HepG2 (cell line): Measurements from ENCODE around the gene IGF2BP1. TPM values are rescaled to one million over a fixed set of nuclear protein-coding genes. Genes with fewer than 3 reads are reported as not detected.

Experiments used
- AHR ChIP-seq: IDR thresholded peaks from 2 replicates; pipeline ENCODE4 v1.6.1; 2018; ENCODE audit warnings: missing genetic modification reagents, missing compliant biosample characterization
- ATF7 ChIP-seq, 2 experiments: fragments of 450-650 bp in 1 of 2; sonication (generic) in 1 of 2; formaldehyde crosslinking in 1 of 2; IDR thresholded peaks; 2 replicates each; pipeline versions ENCODE4 v1.4.0 to v1.6.1; 2016 to 2020; ENCODE audit warnings: antibody characterized with exemption in 1 of 2, mild to moderate bottlenecking in 1 of 2, missing genetic modification reagents in 1 of 2
- CC2D1A ChIP-seq: sonication (generic); formaldehyde crosslinking; IDR thresholded peaks from 2 replicates; pipeline ENCODE4 v1.8.1; 2023; ENCODE audit warnings: mild to moderate bottlenecking, missing genetic modification reagents
- GATAD1 ChIP-seq: IDR thresholded peaks from 2 replicates; pipeline ENCODE4 v1.6.1; 2016; ENCODE audit warnings: missing genetic modification reagents, missing compliant biosample characterization
- GZF1 ChIP-seq: sonication (generic); formaldehyde crosslinking; IDR thresholded peaks from 2 replicates; pipeline ENCODE4 v1.5.1; 2020; ENCODE audit warnings: mild to moderate bottlenecking, missing genetic modification reagents
- HCFC1 ChIP-seq: fragments of 150-350 bp; IDR thresholded peaks from 2 replicates; pipeline ENCODE4 v1.6.1; 2014; ENCODE audit warnings: low read depth, low read length
- IRX3 ChIP-seq: sonication (generic); formaldehyde crosslinking; IDR thresholded peaks from 2 replicates; pipeline ENCODE4 v1.8.1; 2023; ENCODE audit warnings: mild to moderate bottlenecking, low read depth, missing genetic modification reagents, borderline replicate concordance
- MTA3 ChIP-seq: sonication (generic); formaldehyde crosslinking; IDR thresholded peaks from 2 replicates; pipeline ENCODE4 v1.4.0; 2020; ENCODE audit warnings: missing genetic modification reagents
- MTF1 ChIP-seq: sonication (generic); formaldehyde crosslinking; IDR thresholded peaks from 2 replicates; pipeline ENCODE4 v1.5.0; 2020; ENCODE audit warnings: missing genetic modification reagents
- REPIN1 ChIP-seq: sonication (generic); formaldehyde crosslinking; IDR thresholded peaks from 2 replicates; pipeline ENCODE4 v1.8.0; 2022; ENCODE audit warnings: missing genetic modification reagents, low read depth, mild to moderate bottlenecking, borderline replicate concordance
- SMC3 ChIP-seq: IDR thresholded peaks from 2 replicates; pipeline ENCODE4 v1.6.1; 2011; ENCODE audit warnings: low read length, improper control_type of control experiment
- SRY ChIP-seq: sonication (generic); formaldehyde crosslinking; IDR thresholded peaks from 2 replicates; pipeline ENCODE4 v1.8.0; 2022; ENCODE audit warnings: mild to moderate bottlenecking, missing genetic modification reagents
- TEAD2 ChIP-seq: sonication (generic); formaldehyde crosslinking; IDR thresholded peaks from 2 replicates; pipeline ENCODE4 v1.9.0; 2021; ENCODE audit warnings: missing genetic modification reagents
- TRIM24 ChIP-seq: sonication (generic); formaldehyde crosslinking; IDR thresholded peaks from 2 replicates; pipeline ENCODE4 v1.8.0; 2022; ENCODE audit warnings: mild to moderate bottlenecking, missing genetic modification reagents
- XRCC5 ChIP-seq: fragments of 200-400 bp; formaldehyde crosslinking; optimal IDR thresholded peaks from 2 replicates; pipeline ENCODE3; 2017; ENCODE audit warnings: mild to moderate bottlenecking, low read length
- ZBTB21 ChIP-seq: sonication (generic); formaldehyde crosslinking; IDR thresholded peaks from 2 replicates; pipeline ENCODE4 v1.4.0; 2020; ENCODE audit warnings: missing genetic modification reagents
- ZBTB42 ChIP-seq: sonication (generic); formaldehyde crosslinking; IDR thresholded peaks from 2 replicates; pipeline ENCODE4 v1.5.0; 2020; ENCODE audit warnings: mild to moderate bottlenecking, missing genetic modification reagents
- ZC3H4 ChIP-seq: sonication (generic); formaldehyde crosslinking; IDR thresholded peaks from 2 replicates; pipeline ENCODE4 v1.4.0; 2020; ENCODE audit warnings: missing genetic modification reagents, borderline replicate concordance
- ZNF317 ChIP-seq: sonication (generic); formaldehyde crosslinking; IDR thresholded peaks from 2 replicates; pipeline ENCODE4 v1.5.0; 2020; ENCODE audit warnings: mild to moderate bottlenecking, missing genetic modification reagents
- ZNF329 ChIP-seq: sonication (generic); formaldehyde crosslinking; IDR thresholded peaks from 2 replicates; pipeline ENCODE4 v1.9.0; 2021; ENCODE audit warnings: low read depth, mild to moderate bottlenecking, missing genetic modification reagents
- ZNF441 ChIP-seq: sonication (generic); formaldehyde crosslinking; IDR thresholded peaks from 2 replicates; pipeline ENCODE4 v1.7.0; 2021; ENCODE audit warnings: missing genetic modification reagents, borderline replicate concordance
- ZNF558 ChIP-seq: sonication (generic); formaldehyde crosslinking; IDR thresholded peaks from 2 replicates; pipeline ENCODE4 v1.9.0; 2022; ENCODE audit warnings: mild to moderate bottlenecking, missing genetic modification reagents, borderline replicate concordance
- polyA plus RNA-seq, 8 experiments: library from polyadenylated mRNA; depleted of rRNA in 3 of 8; stranded (reverse) in 7 of 8; unstranded in 1 of 8; fragments of >200 nt; fragmentation: Illumina TruSeq in 4 of 8; extraction: Trizol in 4 of 8; gene quantifications; 2 replicates each; pipeline versions ENCODE4 v1.2.1 to v1.2.3, GENCODE V29; 2011 to 2016; ENCODE audit warnings: low read depth in 4 of 8, missing spikeins in 1 of 8, mixed read lengths in 1 of 8; ENCODE audit not compliant: insufficient read depth in 1 of 8
- total RNA-seq, 5 experiments: library from RNA; depleted of rRNA; stranded (reverse); fragments of >200 nt; fragmentation: Illumina TruSeq; extraction: Trizol; gene quantifications; 2 replicates each; pipeline ENCODE4 v1.2.3, GENCODE V29; 2016; ENCODE audit warnings: low read depth in 1 of 5
- TF ChIP-seq, protein P1 (sequence below): sonication (generic); formaldehyde crosslinking; IDR thresholded peaks from 2 replicates; pipeline ENCODE4 v1.5.1; 2020; ENCODE audit warnings: mild to moderate bottlenecking, moderate library complexity, missing genetic modification reagents
- TF ChIP-seq, protein P2 (sequence below): sonication (generic); formaldehyde crosslinking; IDR thresholded peaks from 2 replicates; pipeline ENCODE4 v1.4.0; 2020; ENCODE audit warnings: missing genetic modification reagents, borderline replicate concordance
- TF ChIP-seq, protein P3 (sequence below): sonication (generic); formaldehyde crosslinking; IDR thresholded peaks from 2 replicates; pipeline ENCODE4 v1.5.0; 2020; ENCODE audit warnings: missing genetic modification reagents, mild to moderate bottlenecking, borderline replicate concordance

Gene IGF2BP1
- total and polyA plus RNA-seq, 2 of the 13 experiments (the other 11 are each of a cell fraction or from before 2014, with no cell fraction given): 29.7 to 75.1 TPM

DNA sequence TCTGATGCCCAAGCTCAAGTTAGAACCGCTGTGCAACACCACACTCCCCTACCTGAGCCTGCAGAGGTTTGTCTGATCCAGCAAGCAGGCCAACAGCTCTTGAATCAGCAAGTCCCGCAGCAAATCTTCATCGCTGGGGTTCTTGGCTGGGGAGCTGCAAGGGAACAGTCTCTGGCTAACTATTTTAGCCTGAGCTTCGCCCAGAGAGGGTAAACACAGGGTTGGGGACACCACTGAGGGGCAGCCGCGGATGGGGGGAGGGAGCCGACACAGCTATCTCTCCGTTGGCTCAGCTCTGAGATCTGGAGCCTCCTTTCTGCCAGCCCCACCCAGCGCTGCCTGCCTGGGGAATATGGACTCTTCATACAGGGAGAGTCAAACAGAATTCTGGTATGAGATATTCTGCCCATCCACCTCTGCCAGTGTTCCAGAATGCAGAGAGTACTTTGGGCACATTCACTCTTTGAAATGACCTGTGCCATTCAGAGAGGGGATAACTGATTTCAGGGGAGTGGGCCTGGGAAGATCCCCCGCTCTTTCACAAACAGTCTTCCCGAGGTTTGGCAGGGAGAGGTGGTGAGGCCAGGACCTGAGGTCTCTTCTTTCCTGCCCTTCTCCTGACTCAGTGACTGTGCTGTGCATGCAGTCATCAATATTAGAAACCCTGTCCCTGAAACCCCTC is 36.2 kb upstream of the IGF2BP1 start (continued):
- TF ChIP-seq, protein P1, sequence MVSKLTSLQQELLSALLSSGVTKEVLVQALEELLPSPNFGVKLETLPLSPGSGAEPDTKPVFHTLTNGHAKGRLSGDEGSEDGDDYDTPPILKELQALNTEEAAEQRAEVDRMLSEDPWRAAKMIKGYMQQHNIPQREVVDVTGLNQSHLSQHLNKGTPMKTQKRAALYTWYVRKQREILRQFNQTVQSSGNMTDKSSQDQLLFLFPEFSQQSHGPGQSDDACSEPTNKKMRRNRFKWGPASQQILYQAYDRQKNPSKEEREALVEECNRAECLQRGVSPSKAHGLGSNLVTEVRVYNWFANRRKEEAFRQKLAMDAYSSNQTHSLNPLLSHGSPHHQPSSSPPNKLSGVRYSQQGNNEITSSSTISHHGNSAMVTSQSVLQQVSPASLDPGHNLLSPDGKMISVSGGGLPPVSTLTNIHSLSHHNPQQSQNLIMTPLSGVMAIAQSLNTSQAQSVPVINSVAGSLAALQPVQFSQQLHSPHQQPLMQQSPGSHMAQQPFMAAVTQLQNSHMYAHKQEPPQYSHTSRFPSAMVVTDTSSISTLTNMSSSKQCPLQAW (CRISPR knock-in tag): 0 out of 2 replicates have a peak, but pooled peaks have one; percentile 11
- no peak for TF ChIP-seq GATAD1
- no peak for TF ChIP-seq MTF1 (CRISPR knock-in tag)
- no peak for TF ChIP-seq ZBTB21 (CRISPR knock-in tag)
- TF ChIP-seq ZNF558: no peak
- no peak for TF ChIP-seq TRIM24 (CRISPR knock-in tag)
- TF ChIP-seq SMC3: no peak
- no peak for TF ChIP-seq AHR (CRISPR knock-in tag)
- TF ChIP-seq HCFC1: no peak
- no peak for TF ChIP-seq XRCC5
- no peak for TF ChIP-seq ZNF329
- no peak for TF ChIP-seq MTA3 (CRISPR knock-in tag)
- TF ChIP-seq CC2D1A (CRISPR knock-in tag): no peak
- no peak for TF ChIP-seq ATF7 (IDR thresholded peaks at IDR 0.05)
- no peak for TF ChIP-seq ATF7 (CRISPR knock-in tag; IDR thresholded peaks at IDR 0.05)
- TF ChIP-seq, protein P2, sequence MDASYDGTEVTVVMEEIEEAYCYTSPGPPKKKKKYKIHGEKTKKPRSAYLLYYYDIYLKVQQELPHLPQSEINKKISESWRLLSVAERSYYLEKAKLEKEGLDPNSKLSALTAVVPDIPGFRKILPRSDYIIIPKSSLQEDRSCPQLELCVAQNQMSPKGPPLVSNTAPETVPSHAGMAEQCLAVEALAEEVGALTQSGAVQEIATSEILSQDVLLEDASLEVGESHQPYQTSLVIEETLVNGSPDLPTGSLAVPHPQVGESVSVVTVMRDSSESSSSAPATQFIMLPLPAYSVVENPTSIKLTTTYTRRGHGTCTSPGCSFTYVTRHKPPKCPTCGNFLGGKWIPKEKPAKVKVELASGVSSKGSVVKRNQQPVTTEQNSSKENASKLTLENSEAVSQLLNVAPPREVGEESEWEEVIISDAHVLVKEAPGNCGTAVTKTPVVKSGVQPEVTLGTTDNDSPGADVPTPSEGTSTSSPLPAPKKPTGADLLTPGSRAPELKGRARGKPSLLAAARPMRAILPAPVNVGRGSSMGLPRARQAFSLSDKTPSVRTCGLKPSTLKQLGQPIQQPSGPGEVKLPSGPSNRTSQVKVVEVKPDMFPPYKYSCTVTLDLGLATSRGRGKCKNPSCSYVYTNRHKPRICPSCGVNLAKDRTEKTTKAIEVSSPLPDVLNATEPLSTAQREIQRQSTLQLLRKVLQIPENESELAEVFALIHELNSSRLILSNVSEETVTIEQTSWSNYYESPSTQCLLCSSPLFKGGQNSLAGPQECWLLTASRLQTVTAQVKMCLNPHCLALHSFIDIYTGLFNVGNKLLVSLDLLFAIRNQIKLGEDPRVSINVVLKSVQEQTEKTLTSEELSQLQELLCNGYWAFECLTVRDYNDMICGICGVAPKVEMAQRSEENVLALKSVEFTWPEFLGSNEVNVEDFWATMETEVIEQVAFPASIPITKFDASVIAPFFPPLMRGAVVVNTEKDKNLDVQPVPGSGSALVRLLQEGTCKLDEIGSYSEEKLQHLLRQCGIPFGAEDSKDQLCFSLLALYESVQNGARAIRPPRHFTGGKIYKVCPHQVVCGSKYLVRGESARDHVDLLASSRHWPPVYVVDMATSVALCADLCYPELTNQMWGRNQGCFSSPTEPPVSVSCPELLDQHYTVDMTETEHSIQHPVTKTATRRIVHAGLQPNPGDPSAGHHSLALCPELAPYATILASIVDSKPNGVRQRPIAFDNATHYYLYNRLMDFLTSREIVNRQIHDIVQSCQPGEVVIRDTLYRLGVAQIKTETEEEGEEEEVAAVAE (CRISPR knock-in tag): peak; percentile 33; the same call in 1 of the 2 replicates
- 0 out of 2 replicates have a peak, but pooled peaks have one; percentile 64 for TF ChIP-seq ZC3H4 (CRISPR knock-in tag)
- 0 out of 2 replicates have a peak, but pooled peaks have one; percentile 8 for TF ChIP-seq ZNF441 (CRISPR knock-in tag)
- TF ChIP-seq ZBTB42: no peak
- TF ChIP-seq, protein P3, sequence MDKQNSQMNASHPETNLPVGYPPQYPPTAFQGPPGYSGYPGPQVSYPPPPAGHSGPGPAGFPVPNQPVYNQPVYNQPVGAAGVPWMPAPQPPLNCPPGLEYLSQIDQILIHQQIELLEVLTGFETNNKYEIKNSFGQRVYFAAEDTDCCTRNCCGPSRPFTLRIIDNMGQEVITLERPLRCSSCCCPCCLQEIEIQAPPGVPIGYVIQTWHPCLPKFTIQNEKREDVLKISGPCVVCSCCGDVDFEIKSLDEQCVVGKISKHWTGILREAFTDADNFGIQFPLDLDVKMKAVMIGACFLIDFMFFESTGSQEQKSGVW (CRISPR knock-in tag): no peak
- peak; percentile 55; the same call in 1 of the 2 replicates for TF ChIP-seq REPIN1 (CRISPR knock-in tag)
- TF ChIP-seq TEAD2 (CRISPR knock-in tag): no peak
- TF ChIP-seq ZNF317: no peak
- TF ChIP-seq IRX3: no peak
- TF ChIP-seq GZF1 (CRISPR knock-in tag): no peak
- no peak for TF ChIP-seq SRY
